Tibial nerve (tissue), 4 donors: ENCODE results near the gene ERC2. TPM values are rescaled to one million over a fixed set of nuclear protein-coding genes. Genes with fewer than 3 reads are reported as not detected.

Source experiments
- DNase-seq, 2 donors: peaks; one replicate each; pipeline ENCODE4 v3.0.0-alpha.2; 2019; ENCODE audit warnings: low spot score in 2 of 2
- H3K27ac ChIP-seq, 4 donors: fragments of 200-600 bp; sonication (generic) in 3 of 4; one replicate each; pipeline ENCODE4 v1.5.1; 2017 to 2019; ENCODE audit warnings: mild to moderate bottlenecking in 1 of 4
- H3K27me3 ChIP-seq, 2 donors: fragments of 200-600 bp; sonication (generic) in 1 of 2; one replicate each; pipeline versions ENCODE4 v1.5.1 to v1.6.0; 2017 to 2019
- H3K36me3 ChIP-seq, 3 donors: fragments of 200-600 bp; sonication (generic); one replicate each; pipeline ENCODE4 v1.5.1; 2018 to 2019
- H3K4me1 ChIP-seq, 4 donors: fragments of 200-600 bp; sonication (generic) in 3 of 4; one replicate each; pipeline ENCODE4 v1.5.1; 2017 to 2019
- H3K4me3 ChIP-seq, 4 donors: fragments of 200-600 bp; sonication (generic) in 3 of 4; one replicate each; pipeline ENCODE4 v1.5.1; 2017 to 2019; ENCODE audit warnings: mild to moderate bottlenecking in 1 of 4, moderate library complexity in 1 of 4
- H3K9me3 ChIP-seq, 4 donors: fragments of 200-600 bp; sonication (generic) in 3 of 4; one replicate each; pipeline ENCODE4 v1.5.1; 2017 to 2019
- EP300 ChIP-seq, 2 donors: sonication (generic); formaldehyde crosslinking; IDR thresholded peaks; one replicate each; pipeline ENCODE4 v1.6.1; 2017; ENCODE audit warnings: antibody characterized with exemption in 2 of 2, mild to moderate bottlenecking in 1 of 2
- POLR2A ChIP-seq, 2 donors: fragments of 450-650 bp; IDR thresholded peaks; one replicate each; pipeline ENCODE4 v1.6.1; 2017; ENCODE audit warnings: antibody characterized with exemption in 2 of 2, mild to moderate bottlenecking in 2 of 2, moderate library complexity in 2 of 2
- WGBS, 2 donors: methylation state at CpG; one replicate each; pipeline ENCODE4 v1.1.5; 2018; 5-methylcytosine and 5-hydroxymethylcytosine counted together
- total RNA-seq, 4 donors: library from RNA; depleted of rRNA; stranded (reverse); fragments of >200 nt; gene quantifications; one replicate each; pipeline ENCODE4 v1.1.0, GENCODE V29; 2016
- TF ChIP-seq, protein P1 (sequence below), 5 experiments: fragments of 200-600 bp in 3 of 5; fragments of 450-650 bp in 2 of 5; sonication (generic) in 3 of 5; IDR thresholded peaks; one replicate each; pipeline ENCODE4 v1.5.1; 2016 to 2019; ENCODE audit warnings: antibody characterized with exemption in 5 of 5, mild to moderate bottlenecking in 3 of 5, moderate library complexity in 2 of 5

ERC2 gene
- total RNA-seq, 4 donors from 2014 or later: 0.84 to 0.98 (median 0.90) TPM; not detected in 1

- WGBS, 2 donors: 60 to 65% methylated on average over 4 of the region's 4 CpGs
- Histone ChIP-seq H3K9me3 (no peaks in the 10 kb centered on the region), H3K4me1 (no peaks in the 10 kb centered on the region), H3K27ac (no peak overlapping the region), H3K36me3 (no peaks in the 10 kb centered on the region), H3K27me3 (no peaks in the 10 kb centered on the region), H3K4me3 (no peak overlapping the region)
- DNase-seq: no peak
- TF ChIP-seq, protein P1, sequence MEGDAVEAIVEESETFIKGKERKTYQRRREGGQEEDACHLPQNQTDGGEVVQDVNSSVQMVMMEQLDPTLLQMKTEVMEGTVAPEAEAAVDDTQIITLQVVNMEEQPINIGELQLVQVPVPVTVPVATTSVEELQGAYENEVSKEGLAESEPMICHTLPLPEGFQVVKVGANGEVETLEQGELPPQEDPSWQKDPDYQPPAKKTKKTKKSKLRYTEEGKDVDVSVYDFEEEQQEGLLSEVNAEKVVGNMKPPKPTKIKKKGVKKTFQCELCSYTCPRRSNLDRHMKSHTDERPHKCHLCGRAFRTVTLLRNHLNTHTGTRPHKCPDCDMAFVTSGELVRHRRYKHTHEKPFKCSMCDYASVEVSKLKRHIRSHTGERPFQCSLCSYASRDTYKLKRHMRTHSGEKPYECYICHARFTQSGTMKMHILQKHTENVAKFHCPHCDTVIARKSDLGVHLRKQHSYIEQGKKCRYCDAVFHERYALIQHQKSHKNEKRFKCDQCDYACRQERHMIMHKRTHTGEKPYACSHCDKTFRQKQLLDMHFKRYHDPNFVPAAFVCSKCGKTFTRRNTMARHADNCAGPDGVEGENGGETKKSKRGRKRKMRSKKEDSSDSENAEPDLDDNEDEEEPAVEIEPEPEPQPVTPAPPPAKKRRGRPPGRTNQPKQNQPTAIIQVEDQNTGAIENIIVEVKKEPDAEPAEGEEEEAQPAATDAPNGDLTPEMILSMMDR (IDR thresholded peaks at IDR 0.05): no peak
- no peak for TF ChIP-seq EP300 (IDR thresholded peaks at IDR 0.05)
Observed at GRCh38 chr3:55955891-55956477, 512.3 kb downstream of the ERC2 start.

DNA sequence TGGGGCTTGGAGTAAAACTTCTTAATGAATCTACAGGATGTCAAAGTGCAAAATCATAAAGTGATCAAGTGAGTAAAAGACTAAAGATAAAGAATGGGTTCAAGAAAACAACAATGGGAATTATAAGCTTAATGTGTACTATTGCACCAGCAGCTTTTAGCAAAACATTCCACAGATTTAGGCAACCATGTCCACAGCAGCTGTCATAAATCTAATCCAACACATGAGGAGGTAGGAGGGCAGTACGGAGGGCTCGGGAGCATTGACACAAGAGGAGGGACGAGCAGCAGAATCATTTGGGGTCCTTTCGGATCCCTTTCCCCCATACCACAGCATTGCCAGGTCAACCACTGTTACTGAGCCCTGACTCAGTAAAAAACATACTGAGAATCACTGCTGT is 516.9 kb downstream of the ERC2 start:
- no peaks in the 10 kb centered on the region for H3K27me3 ChIP-seq
- WGBS, 2 donors: 53 to 69% methylated on average over 4 of the region's 4 CpGs
- no peak for DNase-seq
- H3K36me3 ChIP-seq: no peaks in the 10 kb centered on the region
- no peak for TF ChIP-seq POLR2A (IDR thresholded peaks at IDR 0.05)
- H3K9me3 ChIP-seq: no peaks in the 10 kb centered on the region
- no peaks in the 10 kb centered on the region for H3K4me1 ChIP-seq
- no peak overlapping the region for H3K4me3 ChIP-seq
- no peak overlapping the region for H3K27ac ChIP-seq

GRCh38 chr3:55947406-55947805 is 520.9 kb downstream of the ERC2 start:
- H3K36me3 ChIP-seq: no peaks in the 10 kb centered on the region
- TF ChIP-seq, protein P1 (IDR thresholded peaks at IDR 0.05): no peak
- TF ChIP-seq EP300 (IDR thresholded peaks at IDR 0.05) (no peak), POLR2A (IDR thresholded peaks at IDR 0.05) (no peak)
- WGBS, 2 donors: 52 to 61% methylated on average over 5 of the region's 5 CpGs
- DNase-seq: no peak
- H3K27ac ChIP-seq: no peak overlapping the region
- no peaks in the 10 kb centered on the region for H3K27me3 ChIP-seq
- no peaks in the 10 kb centered on the region for H3K9me3 ChIP-seq
- H3K4me3 ChIP-seq: no peak overlapping the region
- H3K4me1 ChIP-seq: no peaks in the 10 kb centered on the region

- Histone ChIP-seq H3K27ac (no peak overlapping the region), H3K4me1 (no peaks in the 10 kb centered on the region), H3K36me3 (no peaks in the 10 kb centered on the region), H3K9me3 (no peaks in the 10 kb centered on the region), H3K27me3 (no peaks in the 10 kb centered on the region), H3K4me3 (no peak overlapping the region)
- TF ChIP-seq POLR2A (IDR thresholded peaks at IDR 0.05) (no peak), EP300 (IDR thresholded peaks at IDR 0.05) (no peak)
- TF ChIP-seq, protein P1 (IDR thresholded peaks at IDR 0.05): no peak
- WGBS, 2 donors: 78 to 81% methylated on average over 4 of the region's 4 CpGs
- no peak for DNase-seq
Observed at GRCh38 chr3:55946574-55947160, 521.6 kb downstream of the ERC2 start.

GRCh38 chr3:55942868-55943267 is 525.4 kb downstream of the ERC2 start:
- H3K27me3 ChIP-seq: no peaks in the 10 kb centered on the region
- TF ChIP-seq, protein P1 (IDR thresholded peaks at IDR 0.05): no peak
- TF ChIP-seq POLR2A (IDR thresholded peaks at IDR 0.05) (no peak), EP300 (IDR thresholded peaks at IDR 0.05) (no peak)
- 94 to 98% methylated on average over 2 of the region's 2 CpGs for WGBS, 2 donors
- no peaks in the 10 kb centered on the region for H3K4me1 ChIP-seq
- H3K9me3 ChIP-seq: no peaks in the 10 kb centered on the region
- no peaks in the 10 kb centered on the region for H3K36me3 ChIP-seq
- no peak overlapping the region for H3K27ac ChIP-seq
- no peak for DNase-seq
- H3K4me3 ChIP-seq: no peak overlapping the region
